Karpas-422 (cell line): Measurements from ENCODE around the gene TMCO4. TPM values are rescaled to one million over a fixed set of nuclear protein-coding genes. Genes with fewer than 3 reads are reported as not detected.

Experiments used
- DNase-seq: peaks from one replicate; pipeline ENCODE4 v3.0.0-alpha.2; 2015
- H2AFZ ChIP-seq: fragments of 200-600 bp; sonication (generic); 2 replicates; pipeline ENCODE4 v1.6.1; 2014; ENCODE audit warnings: antibody characterized with exemption, low read length, mixed read lengths
- H3K27ac ChIP-seq: fragments of 200-600 bp; sonication (generic); 2 replicates; pipeline ENCODE4 v1.5.1; 2014; ENCODE audit warnings: mild to moderate bottlenecking, low read length, moderate library complexity
- H3K27me3 ChIP-seq: fragments of 200-600 bp; sonication (generic); 2 replicates; pipeline ENCODE4 v1.6.1; 2014; ENCODE audit warnings: low read length, mixed read lengths
- H3K36me3 ChIP-seq: fragments of 200-600 bp; sonication (generic); 2 replicates; pipeline ENCODE4 v1.6.1; 2014; ENCODE audit warnings: low read length, mixed read lengths; ENCODE audit not compliant: insufficient read depth
- H3K4me1 ChIP-seq: fragments of 200-600 bp; sonication (generic); 2 replicates; pipeline ENCODE4 v1.6.1; 2014; ENCODE audit warnings: mild to moderate bottlenecking, low read length, mixed read lengths
- H3K4me2 ChIP-seq: fragments of 200-600 bp; sonication (generic); 2 replicates; pipeline ENCODE4 v1.6.1; 2014; ENCODE audit warnings: low read length, low read depth, mild to moderate bottlenecking; ENCODE audit not compliant: poor library complexity, severe bottlenecking
- H3K4me3 ChIP-seq: fragments of 200-600 bp; sonication (generic); 2 replicates; pipeline ENCODE4 v1.5.1; 2014; ENCODE audit warnings: mild to moderate bottlenecking, antibody characterized with exemption, low read length, mixed read lengths
- H3K79me2 ChIP-seq: fragments of 200-600 bp; sonication (generic); 2 replicates; pipeline ENCODE4 v1.6.1; 2014; ENCODE audit warnings: mild to moderate bottlenecking, low read length, mixed read lengths
- H3K9ac ChIP-seq: fragments of 200-600 bp; sonication (generic); 2 replicates; pipeline ENCODE4 v1.6.0; 2014; ENCODE audit warnings: low read length
- H3K9me2 ChIP-seq: fragments of 200-600 bp; sonication (generic), shearing (Covaris generic); replicated peaks from 2 replicates; pipeline ENCODE4 v1.6.0; 2014; ENCODE audit warnings: mild to moderate bottlenecking, low read length, moderate library complexity; ENCODE audit not compliant: insufficient read depth
- H3K9me3 ChIP-seq: fragments of 300-700, 200-600 bp; sonication (generic); 2 replicates; pipeline ENCODE4 v1.6.1; 2014; ENCODE audit warnings: low read length, mixed read lengths
- H4K20me1 ChIP-seq: fragments of 200-600 bp; sonication (generic); 2 replicates; pipeline ENCODE4 v1.6.1; 2014; ENCODE audit warnings: mild to moderate bottlenecking, antibody characterized with exemption, low read length, low read depth; ENCODE audit not compliant: insufficient read depth
- total RNA-seq: library from RNA; depleted of rRNA; stranded (reverse); fragments of >200 nt; shearing (Covaris generic); gene quantifications from 2 replicates; pipeline ENCODE4 v1.2.3, GENCODE V29; 2014; ENCODE audit warnings: low replicate concordance

Gene TMCO4
- total RNA-seq, 1 experiment from 2014 or later, result 9.9 TPM

- H3K4me1 ChIP-seq, result peaks cover 8% of the 10 kb centered on the region
- H3K9me3 ChIP-seq, result no peaks in the 10 kb centered on the region
- H3K4me3 ChIP-seq, result no peak overlapping the region
- H3K9ac ChIP-seq, result no peak overlapping the region
- no peaks in the 10 kb centered on the region for H3K36me3 ChIP-seq
- H4K20me1 ChIP-seq, result no peaks in the 10 kb centered on the region
- H2AFZ ChIP-seq, result no peak overlapping the region
- no peaks in the 10 kb centered on the region for H3K79me2 ChIP-seq
- no peaks in the 10 kb centered on the region for H3K27me3 ChIP-seq
- H3K27ac ChIP-seq, result no peak overlapping the region
- no peak overlapping the region for H3K4me2 ChIP-seq
- H3K9me2 ChIP-seq, result no peaks in the 10 kb centered on the region
- DNase-seq, result no peak
These were observed 30.3 kb downstream of the TMCO4 start for GRCh38 chr1:19769211-19769932.

- no peaks in the 10 kb centered on the region for H3K9me2 ChIP-seq
- H3K4me3 ChIP-seq, result no peak overlapping the region
- no peaks in the 10 kb centered on the region for H3K9me3 ChIP-seq
- no peaks in the 10 kb centered on the region for H3K79me2 ChIP-seq
- H3K27ac ChIP-seq, result no peak overlapping the region
- peaks cover 8% of the 10 kb centered on the region for H3K4me1 ChIP-seq
- no peaks in the 10 kb centered on the region for H3K36me3 ChIP-seq
- H2AFZ ChIP-seq, result no peak overlapping the region
- no peaks in the 10 kb centered on the region for H3K27me3 ChIP-seq
- no peaks in the 10 kb centered on the region for H4K20me1 ChIP-seq
- H3K9ac ChIP-seq, result no peak overlapping the region
- DNase-seq, result no peak
- H3K4me2 ChIP-seq, result no peak overlapping the region
These were observed 31.1 kb downstream of the TMCO4 start for GRCh38 chr1:19768353-19769210.

DNA sequence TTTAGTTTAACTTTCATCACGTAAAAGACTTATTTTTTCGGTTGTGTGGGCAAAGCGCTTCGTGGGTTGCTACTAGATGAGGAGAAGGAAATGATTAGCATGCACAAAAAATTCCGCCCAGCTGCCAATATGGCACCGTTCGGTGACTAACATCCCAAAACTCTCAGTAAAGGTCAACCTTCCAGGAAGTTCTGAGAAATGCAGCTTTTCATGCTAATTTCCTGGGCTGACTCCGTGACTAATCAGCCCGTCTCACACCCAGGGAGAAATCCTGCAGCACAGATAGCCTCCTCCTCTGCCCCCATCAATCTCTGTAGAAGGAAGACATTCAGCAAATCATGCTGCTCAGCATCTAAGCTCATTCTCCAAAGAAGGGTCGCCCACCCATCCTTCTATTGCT lies 34.1 kb downstream of the TMCO4 start:
- no peak overlapping the region for H3K4me2 ChIP-seq
- DNase-seq, result no peak
- no peak overlapping the region for H3K4me3 ChIP-seq
- no peaks in the 10 kb centered on the region for H3K36me3 ChIP-seq
- no peaks in the 10 kb centered on the region for H3K9me3 ChIP-seq
- no peaks in the 10 kb centered on the region for H4K20me1 ChIP-seq
- peaks cover 8% of the 10 kb centered on the region for H3K4me1 ChIP-seq
- no peaks in the 10 kb centered on the region for H3K79me2 ChIP-seq
- no peak overlapping the region for H3K27ac ChIP-seq
- H2AFZ ChIP-seq, result no peak overlapping the region
- H3K27me3 ChIP-seq, result no peaks in the 10 kb centered on the region
- H3K9ac ChIP-seq, result no peak overlapping the region
- no peaks in the 10 kb centered on the region for H3K9me2 ChIP-seq

DNA sequence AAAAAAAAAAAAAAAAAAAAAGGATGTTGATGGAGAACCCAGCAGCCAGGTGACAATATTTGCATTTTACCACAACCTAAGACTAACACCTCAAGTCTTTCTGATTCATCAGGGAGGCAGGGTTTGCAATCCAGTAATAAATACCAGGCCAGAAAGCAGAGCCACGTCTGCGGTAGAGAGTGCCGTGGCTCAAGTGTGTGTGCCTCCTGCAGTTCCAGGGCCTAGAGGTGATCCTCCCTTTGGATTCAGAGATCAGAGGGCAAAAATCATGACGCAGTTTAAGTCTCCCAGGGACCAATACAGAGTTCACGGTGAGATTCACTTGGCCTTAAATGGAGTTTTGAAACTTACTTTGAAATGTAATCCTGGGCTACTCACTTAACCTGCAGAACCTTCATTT lies 34.9 kb downstream of the TMCO4 start:
- no peak for DNase-seq
- Histone ChIP-seq H2AFZ (no peak overlapping the region), H3K27me3 (no peaks in the 10 kb centered on the region), H3K9me3 (no peaks in the 10 kb centered on the region), H3K9ac (no peak overlapping the region), H3K27ac (no peak overlapping the region), H3K79me2 (no peaks in the 10 kb centered on the region), H3K4me2 (no peak overlapping the region), H4K20me1 (no peaks in the 10 kb centered on the region), H3K4me3 (no peak overlapping the region), H3K4me1 (peaks cover 8% of the 10 kb centered on the region), H3K36me3 (no peaks in the 10 kb centered on the region), H3K9me2 (no peaks in the 10 kb centered on the region)

GRCh38 chr1:19762175-19762779 lies 37.4 kb downstream of the TMCO4 start:
- H3K4me3 ChIP-seq, result no peak overlapping the region
- no peak overlapping the region for H3K9ac ChIP-seq
- no peak overlapping the region for H3K27ac ChIP-seq
- H3K9me3 ChIP-seq, result no peaks in the 10 kb centered on the region
- peak; percentile 73 for DNase-seq
- H3K27me3 ChIP-seq, result no peaks in the 10 kb centered on the region
- peaks cover 8% of the 10 kb centered on the region for H3K4me1 ChIP-seq
- no peaks in the 10 kb centered on the region for H3K36me3 ChIP-seq
- no peaks in the 10 kb centered on the region for H4K20me1 ChIP-seq
- no peak overlapping the region for H2AFZ ChIP-seq
- H3K79me2 ChIP-seq, result no peaks in the 10 kb centered on the region
- no peak overlapping the region for H3K4me2 ChIP-seq
- no peaks in the 10 kb centered on the region for H3K9me2 ChIP-seq

DNA sequence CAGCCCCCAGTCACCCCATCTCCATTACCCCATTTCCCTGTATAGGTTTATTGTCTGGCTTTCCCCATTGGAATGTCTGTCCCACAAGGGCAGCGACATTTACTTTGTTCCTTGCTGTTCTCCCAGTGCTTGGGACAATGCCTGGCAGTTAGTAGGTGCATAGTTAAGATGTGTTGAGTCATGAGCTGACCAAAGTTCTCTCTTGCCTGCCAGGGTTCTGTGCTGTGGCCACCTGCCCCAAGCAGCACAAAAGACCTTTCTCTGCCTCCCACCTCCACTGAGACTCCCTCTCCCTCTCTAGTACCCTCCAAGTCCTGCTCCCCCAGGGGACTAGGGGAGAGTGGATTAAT lies 40.0 kb downstream of the TMCO4 start:
- H3K79me2 ChIP-seq, result no peaks in the 10 kb centered on the region
- no peaks in the 10 kb centered on the region for H3K27me3 ChIP-seq
- no peaks in the 10 kb centered on the region for H4K20me1 ChIP-seq
- H3K9me3 ChIP-seq, result no peaks in the 10 kb centered on the region
- no peak for DNase-seq
- peaks cover 1% of the 10 kb centered on the region for H3K4me1 ChIP-seq
- H3K9ac ChIP-seq, result no peak overlapping the region
- H3K9me2 ChIP-seq, result no peaks in the 10 kb centered on the region
- H3K4me2 ChIP-seq, result no peak overlapping the region
- H2AFZ ChIP-seq, result no peak overlapping the region
- no peaks in the 10 kb centered on the region for H3K36me3 ChIP-seq
- H3K27ac ChIP-seq, result no peak overlapping the region
- H3K4me3 ChIP-seq, result no peak overlapping the region

DNA sequence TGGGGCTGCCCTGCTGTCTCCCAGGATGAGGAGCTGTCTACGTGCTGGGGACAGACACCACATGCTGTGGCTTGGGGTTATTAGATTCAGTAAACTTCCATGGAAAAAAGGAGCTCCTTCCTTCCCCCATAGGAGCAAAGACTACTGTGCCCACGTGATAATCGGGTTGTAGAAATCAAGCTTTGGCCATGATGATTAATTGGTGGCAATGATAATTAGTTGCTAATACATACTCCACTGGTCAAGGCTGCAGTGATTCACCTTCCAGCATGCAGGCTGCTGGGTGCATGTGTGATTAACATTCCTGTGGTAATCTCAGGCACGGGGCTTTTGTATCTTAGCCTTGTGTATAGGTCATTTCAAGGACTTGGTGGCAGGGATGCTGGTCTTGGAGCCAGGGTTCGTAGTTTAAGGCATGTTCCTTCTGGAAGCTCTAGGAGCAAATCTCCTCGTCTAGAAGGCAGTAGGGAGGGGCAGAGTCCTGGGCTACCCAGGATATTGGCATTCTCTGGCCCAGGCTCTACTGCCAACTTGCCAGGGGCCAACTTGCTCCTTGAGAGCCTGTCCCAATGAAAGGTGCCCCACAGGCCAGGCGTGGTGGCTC lies 41.4 kb downstream of the TMCO4 start:
- H3K79me2 ChIP-seq, result no peaks in the 10 kb centered on the region
- no peak for DNase-seq
- no peak overlapping the region for H2AFZ ChIP-seq
- no peaks in the 10 kb centered on the region for H4K20me1 ChIP-seq
- H3K4me1 ChIP-seq, result no peaks in the 10 kb centered on the region
- no peaks in the 10 kb centered on the region for H3K9me2 ChIP-seq
- no peaks in the 10 kb centered on the region for H3K36me3 ChIP-seq
- H3K4me3 ChIP-seq, result no peak overlapping the region
- no peak overlapping the region for H3K4me2 ChIP-seq
- no peaks in the 10 kb centered on the region for H3K9me3 ChIP-seq
- no peak overlapping the region for H3K9ac ChIP-seq
- no peaks in the 10 kb centered on the region for H3K27me3 ChIP-seq
- H3K27ac ChIP-seq, result no peak overlapping the region

DNA sequence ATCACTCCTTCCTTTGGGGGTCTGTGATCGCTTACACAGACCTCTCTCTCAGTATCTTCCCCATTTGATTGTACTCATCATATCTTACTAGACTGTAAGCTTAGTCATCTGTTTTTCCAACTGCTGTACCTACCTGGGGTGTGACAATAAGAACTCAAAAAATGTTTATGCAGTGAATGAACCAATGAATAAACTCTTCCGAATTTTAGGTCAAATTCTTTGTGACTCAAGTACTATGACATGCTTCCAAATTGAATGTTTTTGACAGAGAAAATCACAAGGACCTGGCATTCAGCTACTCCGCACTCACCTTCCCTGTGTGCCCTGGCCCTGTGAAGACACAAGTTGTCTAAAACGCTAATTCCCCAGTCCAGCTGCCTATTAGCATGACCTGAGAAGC lies 42.1 kb downstream of the TMCO4 start:
- H3K4me3 ChIP-seq, result no peak overlapping the region
- H3K4me1 ChIP-seq, result no peaks in the 10 kb centered on the region
- no peak overlapping the region for H3K4me2 ChIP-seq
- no peaks in the 10 kb centered on the region for H3K9me3 ChIP-seq
- no peak for DNase-seq
- no peak overlapping the region for H3K27ac ChIP-seq
- H3K9ac ChIP-seq, result no peak overlapping the region
- no peaks in the 10 kb centered on the region for H3K79me2 ChIP-seq
- H2AFZ ChIP-seq, result no peak overlapping the region
- H3K36me3 ChIP-seq, result no peaks in the 10 kb centered on the region
- H3K9me2 ChIP-seq, result no peaks in the 10 kb centered on the region
- no peaks in the 10 kb centered on the region for H3K27me3 ChIP-seq
- H4K20me1 ChIP-seq, result no peaks in the 10 kb centered on the region
